EL (cell line): ENCODE data around the gene ARHGEF19.
"Not testable (repeated sequence)": the region's sequence is repeated elsewhere in the genome, so short reads cannot be mapped to it uniquely, and the experiment has no call there.

Experiments
- DNase-seq: peaks from one replicate; pipeline ENCODE4 v3.0.0-alpha.2; 2016

Gene ARHGEF19

GRCh38 chr1:16163608-16164212 lies 48.7 kb downstream of the ARHGEF19 start:
- not testable (repeated sequence) for DNase-seq

- no peak for DNase-seq
Observed at GRCh38 chr1:16162163-16162822, 50.2 kb downstream of the ARHGEF19 start.

GRCh38 chr1:16161717-16162116 lies 50.7 kb downstream of the ARHGEF19 start:
- no peak for DNase-seq

GRCh38 chr1:16158993-16159831 lies 53.2 kb downstream of the ARHGEF19 start:
- DNase-seq = no peak

GRCh38 chr1:16158025-16158424 lies 54.4 kb downstream of the ARHGEF19 start:
- no peak for DNase-seq

GRCh38 chr1:16156848-16157495 lies 55.5 kb downstream of the ARHGEF19 start:
- peak; percentile 71 for DNase-seq

GRCh38 chr1:16155537-16156410 lies 56.7 kb downstream of the ARHGEF19 start, which contains the start of gene EPHA2:
EPHA2 (minus strand) TSS chr1:16156069; CDS start chr1:16155932, 137 bp downstream.
- DNase-seq = peak; percentile 97

GRCh38 chr1:16153999-16154673 lies 58.3 kb downstream of the ARHGEF19 start:
- no peak for DNase-seq

GRCh38 chr1:16153096-16153998 lies 59.1 kb downstream of the ARHGEF19 start:
- no peak for DNase-seq

- DNase-seq = no peak
Observed at GRCh38 chr1:16152481-16153087, 59.9 kb downstream of the ARHGEF19 start.

GRCh38 chr1:16151995-16152384 lies 60.5 kb downstream of the ARHGEF19 start:
- no peak for DNase-seq

- peak; percentile 48 for DNase-seq
Observed at GRCh38 chr1:16151196-16151994, 61.1 kb downstream of the ARHGEF19 start.

- DNase-seq = no peak
Observed at GRCh38 chr1:16150508-16150907, 61.9 kb downstream of the ARHGEF19 start.

- no peak for DNase-seq
Observed at GRCh38 chr1:16149702-16150488, 62.6 kb downstream of the ARHGEF19 start.

- no peak for DNase-seq
Observed at GRCh38 chr1:16149146-16149545, 63.3 kb downstream of the ARHGEF19 start.

- no peak for DNase-seq
Observed at GRCh38 chr1:16148329-16149092, 63.9 kb downstream of the ARHGEF19 start.
